AG20443 (cell line): ENCODE measurements around the gene EML4.

Experiments
- DNase-seq: peaks from one replicate; pipeline ENCODE4 v3.0.0; 2012; ENCODE audit warnings: low spot score, mixed read lengths

The EML4 gene

DNA sequence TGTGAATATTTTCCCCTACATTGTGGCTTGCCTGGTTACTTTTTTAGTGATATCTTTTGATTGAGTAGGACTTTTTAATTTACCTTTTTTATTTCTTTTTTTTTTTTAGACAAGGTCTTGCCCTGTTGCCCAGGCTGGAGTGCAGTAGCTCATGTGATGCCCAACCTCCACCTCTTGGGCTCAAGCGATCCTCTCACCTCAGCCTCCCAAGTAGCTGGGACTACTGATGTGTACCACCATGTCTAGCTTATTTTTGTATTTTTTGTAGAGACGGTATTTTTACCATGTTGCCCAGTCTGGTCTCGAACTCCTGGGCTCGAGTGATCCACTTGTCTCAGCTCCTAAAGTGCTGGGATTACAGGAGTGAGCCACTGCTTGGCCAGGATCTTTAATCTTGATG is 25.3 kb downstream of the EML4 start:
- DNase-seq, result no peak

DNA sequence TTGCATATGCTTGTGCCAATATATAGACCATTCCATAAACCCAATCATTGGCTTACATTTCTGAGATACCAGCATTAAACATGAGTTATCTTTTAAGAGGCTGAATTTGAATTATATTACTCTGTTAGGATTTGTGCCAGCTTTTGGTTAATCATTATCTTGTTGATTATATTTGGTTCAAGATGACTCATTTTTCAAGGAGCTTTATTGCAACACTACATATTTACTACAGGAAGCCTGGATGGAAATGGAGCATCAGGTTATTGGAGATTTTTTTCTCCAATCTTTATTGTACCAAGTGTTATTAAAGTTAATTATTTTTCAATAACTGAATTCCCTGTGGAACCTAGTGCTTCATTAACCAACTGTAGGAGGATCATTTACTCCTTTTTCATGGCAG is 26.4 kb downstream of the EML4 start:
- DNase-seq, result peak; percentile 24

GRCh38 chr2:42196070-42196402 is 26.9 kb downstream of the EML4 start:
- DNase-seq, result no peak

DNA sequence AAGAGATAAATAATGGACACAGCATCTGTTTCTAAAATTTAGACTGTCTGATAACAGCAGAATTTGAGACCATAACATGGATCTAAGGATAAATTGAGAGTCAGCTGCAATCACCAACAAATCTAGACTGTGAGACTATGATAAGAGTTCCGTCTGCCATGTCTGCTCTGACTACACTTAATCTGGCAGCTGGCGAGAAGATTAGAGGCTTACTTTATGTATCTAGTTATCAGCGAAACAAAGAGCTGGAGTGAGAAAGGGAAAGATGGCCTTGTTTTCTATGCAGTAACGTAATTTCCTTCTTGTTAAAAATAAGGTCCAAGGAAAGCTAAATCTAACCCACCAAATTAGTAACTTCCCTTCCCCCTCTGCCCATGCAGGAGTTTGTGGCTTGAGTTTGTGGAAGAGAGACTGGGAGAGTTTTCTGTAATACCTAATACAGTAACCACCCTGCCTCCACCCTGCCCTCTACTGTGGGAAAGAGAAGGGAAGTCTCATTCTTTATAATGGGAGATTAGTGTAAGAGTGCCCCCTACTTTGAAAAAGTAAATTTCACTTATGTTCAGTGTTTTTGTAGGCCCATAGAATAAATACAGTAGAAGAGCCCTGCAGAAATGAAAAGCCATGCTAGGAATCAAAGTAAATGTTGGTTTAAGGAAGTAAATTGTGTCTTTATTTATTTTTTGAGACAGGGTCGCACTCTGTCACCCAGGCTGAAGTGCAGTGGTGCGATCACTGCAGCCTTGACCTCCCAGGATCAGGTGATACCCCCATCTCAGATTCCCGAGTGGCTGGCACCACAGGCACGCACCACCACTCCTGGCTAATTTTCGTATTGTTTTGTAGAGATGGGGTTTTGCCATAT is 27.5 kb downstream of the EML4 start:
- DNase-seq, result peak; percentile 32

GRCh38 chr2:42197792-42198191 is 28.6 kb downstream of the EML4 start:
- DNase-seq, result no peak

DNA sequence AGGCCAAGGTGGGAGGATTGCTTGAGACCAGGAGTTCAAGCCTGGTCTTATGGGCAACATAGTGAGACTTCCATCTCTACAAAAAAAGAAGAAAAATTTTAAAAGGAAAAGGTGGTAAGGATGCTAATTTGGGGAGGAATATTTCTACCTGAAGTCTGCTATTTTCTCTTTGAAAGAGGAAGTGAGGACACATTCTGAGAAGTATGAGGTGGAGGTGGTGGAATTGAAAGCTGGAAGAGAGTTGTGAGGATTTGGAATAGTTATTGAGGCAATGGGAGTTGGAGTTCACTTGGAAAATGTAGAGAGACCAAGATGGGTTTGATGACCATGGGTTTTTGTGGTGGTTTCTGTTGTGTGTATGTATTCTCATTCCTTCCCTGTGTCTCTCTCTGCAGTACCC is 29.3 kb downstream of the EML4 start:
- DNase-seq, result no peak

DNA sequence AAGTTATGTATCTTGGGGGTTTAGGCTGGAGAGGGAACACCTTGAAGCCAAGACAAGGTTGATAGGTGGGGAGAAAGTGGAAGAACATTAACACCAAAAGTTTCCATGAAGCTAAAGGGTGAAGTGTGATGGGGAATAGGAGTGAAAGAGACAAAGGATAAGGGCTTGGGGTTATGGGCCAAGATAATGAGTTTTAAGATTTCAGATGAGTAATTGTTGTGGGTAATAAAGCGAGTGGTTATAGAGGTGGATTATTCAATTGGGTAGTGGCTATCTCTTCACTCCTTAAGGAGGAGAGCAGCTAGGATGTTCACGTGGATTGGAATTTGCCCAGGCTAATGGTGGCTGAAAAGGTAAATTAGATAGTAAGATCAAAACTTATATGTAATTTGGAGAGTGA is 29.8 kb downstream of the EML4 start:
- DNase-seq, result no peak

- no peak for DNase-seq
Measured at GRCh38 chr2:42199626-42200025, 30.5 kb downstream of the EML4 start.

GRCh38 chr2:42200926-42201855 is 32.0 kb downstream of the EML4 start:
- no peak for DNase-seq

GRCh38 chr2:42202634-42203008 is 33.5 kb downstream of the EML4 start:
- DNase-seq, result no peak

- DNase-seq, result no peak
Measured at GRCh38 chr2:42203792-42204191, 34.6 kb downstream of the EML4 start.

GRCh38 chr2:42205337-42205736 is 36.2 kb downstream of the EML4 start:
- DNase-seq, result no peak

DNA sequence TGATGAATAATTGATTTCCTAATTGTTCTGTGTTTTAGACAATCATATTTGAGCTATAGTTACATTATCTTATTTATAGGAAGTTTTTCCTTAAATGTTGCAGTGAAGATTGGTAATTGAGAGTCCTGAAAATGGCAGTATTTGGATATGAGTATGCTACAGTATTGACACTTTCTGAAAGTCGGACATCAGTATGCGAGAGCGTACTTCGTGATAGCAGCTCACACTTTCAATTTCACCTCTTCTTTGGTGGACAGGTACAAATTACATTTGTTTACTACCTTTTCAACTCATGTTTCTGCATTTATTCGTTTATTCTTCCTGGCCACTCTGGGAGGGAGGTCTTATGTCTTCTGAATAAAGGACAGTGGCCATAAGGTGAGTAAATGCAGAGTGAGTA is 38.7 kb downstream of the EML4 start:
- no peak for DNase-seq

DNA sequence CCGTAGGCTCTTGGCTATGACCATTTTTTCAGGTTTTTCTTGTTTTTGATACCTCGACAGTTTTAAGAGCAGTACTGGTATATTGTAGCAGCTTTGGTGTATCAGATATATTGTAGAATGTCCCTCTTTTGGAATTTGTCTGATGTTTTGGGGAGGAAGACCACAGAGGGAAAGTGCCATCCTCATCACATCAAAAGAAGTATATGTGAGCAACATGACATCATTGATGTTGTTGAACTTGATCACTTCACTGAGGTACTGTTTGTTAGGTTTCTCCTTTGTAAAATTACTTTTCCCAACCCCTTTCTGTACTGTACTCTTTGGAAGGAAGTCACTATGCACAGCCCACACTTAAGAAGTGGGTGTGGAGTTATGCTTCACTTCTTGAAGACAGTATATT is 41.0 kb downstream of the EML4 start:
- DNase-seq, result no peak

DNA sequence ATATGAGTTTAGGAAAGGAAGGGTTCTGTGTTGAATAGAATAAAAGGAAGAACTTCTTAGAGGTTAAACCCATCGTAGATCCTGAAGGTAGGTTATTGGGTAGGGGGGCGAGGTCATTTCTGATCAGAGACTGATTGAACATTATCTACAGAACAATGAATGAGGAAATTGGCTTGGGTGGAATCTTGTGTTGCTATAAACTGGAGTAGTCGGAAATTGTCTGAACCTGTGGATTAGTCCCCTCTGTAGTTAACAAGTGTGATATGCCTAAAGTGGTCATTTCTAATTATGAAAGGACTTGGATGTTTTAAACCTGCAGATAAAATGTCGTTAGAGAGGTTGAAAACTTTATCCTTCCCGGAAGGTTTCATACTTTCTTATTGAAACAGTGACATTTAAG is 42.1 kb downstream of the EML4 start:
- DNase-seq, result no peak

DNA sequence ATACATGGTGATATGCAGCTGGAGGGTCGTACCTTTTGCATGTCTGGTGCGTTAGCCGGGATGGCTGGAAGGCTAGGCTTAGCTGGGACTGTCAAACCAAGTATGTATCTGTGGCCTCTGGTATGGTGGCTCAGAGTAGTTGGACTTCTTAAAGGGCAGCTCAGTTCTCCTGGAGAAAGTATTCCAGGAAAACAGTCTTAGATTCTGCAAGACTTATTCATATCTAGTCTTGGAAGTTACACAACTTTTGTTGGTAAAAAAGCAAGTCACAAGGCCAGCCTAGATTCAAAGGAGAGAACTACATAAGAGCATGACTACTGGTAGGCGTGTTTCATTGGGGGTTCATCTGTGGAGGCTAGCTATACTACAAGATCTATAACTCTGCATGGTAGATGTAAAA is 45.5 kb downstream of the EML4 start:
- DNase-seq, result peak; percentile 9

DNA sequence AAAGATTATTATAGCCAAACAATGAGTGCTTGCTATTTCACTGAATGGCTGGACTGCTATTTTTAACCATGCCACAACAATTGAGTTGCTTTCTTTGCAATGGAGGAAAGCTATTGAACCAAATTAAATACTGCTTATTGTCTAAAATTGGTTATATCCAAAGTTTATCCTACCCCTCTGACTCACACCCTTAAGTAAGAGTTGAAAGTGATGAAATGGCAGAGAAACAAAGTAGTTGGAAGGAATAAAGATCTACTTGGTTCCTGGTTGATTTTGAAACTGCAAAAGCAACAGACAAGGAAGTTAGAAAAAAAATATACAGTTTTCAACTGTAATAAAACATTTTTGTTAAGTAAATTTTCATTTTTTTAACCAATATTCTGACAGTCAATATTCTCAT is 47.5 kb downstream of the EML4 start:
- peak; percentile 47 for DNase-seq

DNA sequence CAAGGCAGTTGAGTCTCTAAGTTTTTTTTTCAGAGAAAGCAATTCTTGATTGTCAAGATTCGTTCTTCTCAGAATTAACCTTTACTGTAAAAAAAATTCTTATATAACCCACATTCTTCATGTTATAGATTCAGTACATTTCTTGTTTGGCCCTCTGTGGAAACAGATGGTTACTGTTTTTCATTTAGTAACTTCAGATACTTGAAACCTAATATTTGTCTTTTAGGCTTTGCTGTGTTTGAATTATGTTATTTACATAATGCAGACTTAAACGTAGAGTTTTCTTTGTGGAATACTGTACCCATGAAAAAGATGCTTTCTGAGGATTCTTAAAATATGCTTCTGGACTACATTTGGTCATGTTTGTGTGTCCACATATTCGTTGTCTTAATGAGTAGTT is 48.2 kb downstream of the EML4 start:
- no peak for DNase-seq

GRCh38 chr2:42217914-42218313 is 48.8 kb downstream of the EML4 start:
- no peak for DNase-seq

GRCh38 chr2:42218712-42219111 is 49.6 kb downstream of the EML4 start:
- DNase-seq, result no peak

GRCh38 chr2:42219160-42219559 is 50.0 kb downstream of the EML4 start:
- DNase-seq, result no peak

DNA sequence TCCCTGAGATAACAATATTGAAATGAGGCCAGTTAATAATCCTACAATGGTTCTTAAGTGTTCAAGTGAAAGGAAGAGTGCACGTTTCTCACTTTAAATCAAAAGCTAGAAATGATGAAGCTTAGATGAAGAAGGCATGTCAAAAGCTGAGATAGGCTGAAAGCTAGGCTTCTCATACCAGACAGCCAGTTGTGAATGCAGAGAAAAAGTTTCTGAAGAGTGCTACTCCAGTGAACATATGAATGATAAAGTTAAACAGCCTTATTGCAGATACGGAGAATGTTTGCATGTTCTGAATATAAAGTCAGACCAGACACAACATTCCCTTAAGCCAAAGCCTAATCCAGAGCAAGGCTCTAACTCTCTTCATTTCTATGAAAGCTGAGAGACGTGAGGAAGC is 51.4 kb downstream of the EML4 start:
- no peak for DNase-seq
